Psoas muscle (tissue), 8 donors: ENCODE measurements around the gene RBFOX2. TPM values are rescaled to one million over a fixed set of nuclear protein-coding genes. Genes with fewer than 3 reads are reported as not detected.

Experiments
- ATAC-seq, 4 donors: fragments of 200-7000 bp; cut with Tn5 transposase; one replicate each; pipeline ENCODE4 v1.9.1; 2020; ENCODE audit warnings: moderate library complexity in 3 of 4, mild to moderate bottlenecking in 2 of 4
- DNase-seq, 2 donors: peaks; one replicate each; pipeline ENCODE4 v3.0.0-alpha.2; 2020
- H3K27ac ChIP-seq: fragments of 200-600 bp; one replicate; pipeline ENCODE4 v1.8.0; 2022
- H3K27me3 ChIP-seq, 3 donors: fragments of 200-600 bp in 1 of 3; one replicate each; pipeline versions ENCODE4 v1.6.1 to v1.8.0; 2013 to 2022; ENCODE audit warnings: low read length in 2 of 3, mild to moderate bottlenecking in 2 of 3, moderate library complexity in 1 of 3; ENCODE audit not compliant: insufficient read depth in 3 of 3
- H3K36me3 ChIP-seq, 2 donors: fragments of 200-600 bp in 1 of 2; one replicate each; pipeline versions ENCODE4 v1.6.1 to v1.8.0; 2013 to 2022; ENCODE audit warnings: low read depth in 1 of 2, mild to moderate bottlenecking in 1 of 2, moderate library complexity in 1 of 2; ENCODE audit not compliant: insufficient read depth in 1 of 2
- H3K4me1 ChIP-seq: fragments of 200-600 bp; one replicate; pipeline ENCODE4 v1.8.0; 2022
- H3K4me3 ChIP-seq: fragments of 200-600 bp; one replicate; pipeline ENCODE4 v1.8.0; 2022; ENCODE audit warnings: mild to moderate bottlenecking
- H3K9me3 ChIP-seq: fragments of 200-600 bp; one replicate; pipeline ENCODE4 v1.8.0; 2022
- WGBS, 3 donors: extraction: QIAGEN DNeasy Blood & Tissue Kit; methylation state at CpG; one replicate each; pipeline versions ENCODE4 v1.1.6 to v1.1.7; 2013; 5-methylcytosine and 5-hydroxymethylcytosine counted together
- intact Hi-C, 2 donors: fragments of 100-400 bp; cut with DNase I; formaldehyde crosslinking; loops; one replicate each; pipeline versions ENCODE4 v1.11.0 to v1.14.2; 2022
- polyA plus RNA-seq, 3 donors: library from polyadenylated mRNA; stranded (reverse); fragments of 200-250 nt; gene quantifications; one replicate each; pipeline ENCODE4 v1.2.3, GENCODE V29; 2013
- total RNA-seq, 4 donors: library from RNA; stranded (reverse); fragmentation: NEBNext Ultra II Directional in 2 of 4; extraction: Animal tissue kit (Norgen Biotek cat#: 25700) in 2 of 4; gene quantifications; one replicate each; pipeline versions ENCODE4 v1.2.1 to v1.2.4, GENCODE V29; 2021 to 2023
- TF ChIP-seq, protein P1 (sequence below): fragments of 200-600 bp; IDR thresholded peaks from one replicate; pipeline ENCODE4 v1.8.0; 2022; ENCODE audit warnings: antibody characterized with exemption
- donor health status: healthy with polysubstance abuse.
- donor health status: DM: no; HTN: no; CAD: no; lungs with moderate emphysema.
- donor health status: Bipolar disorder and iron deficiency.
- donor health status: healthy.
- donor health status: DM: yes; HTN: yes; CAD: no.
- donor health status: DM: no; HTN: no; CAD: no.
- donor health status: DM: no; HTN: no; CAD: no.
- donor health status: DM: yes; HTN: yes; CAD: no.

Gene RBFOX2
- total and polyA plus RNA-seq, 7 donors: 7.7 to 50.4 (median 28.4) TPM

DNA sequence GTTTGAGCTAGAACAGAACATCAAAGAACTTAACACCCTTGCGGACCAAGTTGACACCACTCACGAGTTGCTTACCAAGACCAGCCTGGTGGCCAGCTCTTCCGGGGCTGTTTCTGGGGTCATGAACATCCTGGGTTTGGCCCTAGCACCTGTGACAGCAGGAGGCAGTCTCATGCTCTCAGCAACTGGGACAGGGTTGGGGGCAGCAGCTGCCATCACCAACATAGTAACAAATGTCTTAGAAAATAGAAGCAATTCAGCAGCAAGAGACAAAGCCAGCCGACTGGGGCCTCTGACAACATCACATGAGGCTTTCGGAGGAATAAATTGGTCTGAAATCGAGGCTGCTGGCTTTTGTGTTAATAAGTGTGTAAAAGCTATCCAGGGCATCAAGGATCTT is 302.2 kb downstream of the RBFOX2 start:
- no peaks in the 10 kb centered on the region for H3K9me3 ChIP-seq
- no peak overlapping the region for H3K27ac ChIP-seq
- H3K36me3 ChIP-seq: no peaks in the 10 kb centered on the region
- WGBS, 3 donors: 48 to 73% (median 54%) methylated on average over 6 of the region's 6 CpGs
- ATAC-seq (no peak), DNase-seq (no peak)
- intact Hi-C loops: loop anchor here (5.0 kb wide), 2 partner anchors 39 to 99 kb away; no protein-coding TSS in a partner anchor
- H3K4me1 ChIP-seq: no peaks in the 10 kb centered on the region
- H3K27me3 ChIP-seq: no peaks in the 10 kb centered on the region
- TF ChIP-seq, protein P1, sequence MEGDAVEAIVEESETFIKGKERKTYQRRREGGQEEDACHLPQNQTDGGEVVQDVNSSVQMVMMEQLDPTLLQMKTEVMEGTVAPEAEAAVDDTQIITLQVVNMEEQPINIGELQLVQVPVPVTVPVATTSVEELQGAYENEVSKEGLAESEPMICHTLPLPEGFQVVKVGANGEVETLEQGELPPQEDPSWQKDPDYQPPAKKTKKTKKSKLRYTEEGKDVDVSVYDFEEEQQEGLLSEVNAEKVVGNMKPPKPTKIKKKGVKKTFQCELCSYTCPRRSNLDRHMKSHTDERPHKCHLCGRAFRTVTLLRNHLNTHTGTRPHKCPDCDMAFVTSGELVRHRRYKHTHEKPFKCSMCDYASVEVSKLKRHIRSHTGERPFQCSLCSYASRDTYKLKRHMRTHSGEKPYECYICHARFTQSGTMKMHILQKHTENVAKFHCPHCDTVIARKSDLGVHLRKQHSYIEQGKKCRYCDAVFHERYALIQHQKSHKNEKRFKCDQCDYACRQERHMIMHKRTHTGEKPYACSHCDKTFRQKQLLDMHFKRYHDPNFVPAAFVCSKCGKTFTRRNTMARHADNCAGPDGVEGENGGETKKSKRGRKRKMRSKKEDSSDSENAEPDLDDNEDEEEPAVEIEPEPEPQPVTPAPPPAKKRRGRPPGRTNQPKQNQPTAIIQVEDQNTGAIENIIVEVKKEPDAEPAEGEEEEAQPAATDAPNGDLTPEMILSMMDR: no peak
- H3K4me3 ChIP-seq: no peak overlapping the region

DNA sequence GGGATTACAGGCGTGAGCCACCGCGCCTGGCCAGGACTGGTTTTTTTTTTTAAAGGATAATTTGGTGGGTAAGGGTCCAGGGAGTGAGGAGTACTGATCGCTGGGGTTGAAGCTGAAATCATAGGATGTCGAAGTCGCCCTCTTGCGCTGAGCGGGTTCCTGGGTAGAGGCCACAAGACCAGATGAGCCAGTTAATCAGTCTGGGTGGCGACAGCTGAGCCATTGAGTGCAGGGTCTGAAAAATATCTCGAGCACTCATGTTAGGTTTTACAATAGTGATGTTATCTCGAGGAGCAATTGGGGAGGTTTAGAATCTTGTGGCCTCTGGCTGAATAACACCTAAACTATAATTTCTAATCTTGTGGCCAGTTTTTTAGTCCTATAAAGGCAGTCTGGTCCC is 303.1 kb downstream of the RBFOX2 start:
- DNase-seq (no peak), ATAC-seq (no peak)
- no peak overlapping the region for H3K4me3 ChIP-seq
- H3K27me3 ChIP-seq: no peaks in the 10 kb centered on the region
- H3K9me3 ChIP-seq: no peaks in the 10 kb centered on the region
- H3K36me3 ChIP-seq: no peaks in the 10 kb centered on the region
- TF ChIP-seq, protein P1: no peak
- intact Hi-C loops: loop anchor here (5.0 kb wide), 2 partner anchors 38 to 98 kb away; no protein-coding TSS in a partner anchor
- no peak overlapping the region for H3K27ac ChIP-seq
- no peaks in the 10 kb centered on the region for H3K4me1 ChIP-seq
- 81 to 84% (median 83%) methylated on average over 11 of the region's 11 CpGs for WGBS, 3 donors

DNA sequence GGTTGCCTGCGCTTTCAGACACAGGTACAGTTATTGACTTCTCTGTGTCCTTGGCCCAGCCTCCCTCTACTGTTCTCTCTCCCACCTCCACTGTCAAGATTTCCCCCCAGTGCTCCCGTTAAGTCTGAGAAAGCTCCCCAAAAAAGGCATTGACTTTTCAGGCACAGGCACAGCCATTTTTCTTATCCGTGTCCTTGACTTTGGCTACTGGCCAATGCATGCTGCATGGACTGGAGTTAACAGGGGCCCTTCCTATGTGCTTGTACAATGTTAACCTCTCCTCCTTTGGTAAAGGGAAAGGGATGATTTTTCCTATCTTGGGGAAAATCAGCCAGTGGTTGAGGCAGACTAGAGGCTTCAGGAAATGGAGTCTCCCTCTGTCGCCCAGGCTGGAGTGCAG is 306.7 kb downstream of the RBFOX2 start:
- TF ChIP-seq, protein P1: no peak
- Histone ChIP-seq H3K27ac (no peak overlapping the region), H3K4me1 (no peaks in the 10 kb centered on the region), H3K9me3 (no peaks in the 10 kb centered on the region), H3K36me3 (no peaks in the 10 kb centered on the region), H3K4me3 (no peak overlapping the region), H3K27me3 (no peaks in the 10 kb centered on the region)
- ATAC-seq (no peak), DNase-seq (no peak)
- WGBS, 3 donors: 67 to 74% (median 72%) methylated on average over 4 of the region's 4 CpGs
- intact Hi-C loops: no loop called here

DNA sequence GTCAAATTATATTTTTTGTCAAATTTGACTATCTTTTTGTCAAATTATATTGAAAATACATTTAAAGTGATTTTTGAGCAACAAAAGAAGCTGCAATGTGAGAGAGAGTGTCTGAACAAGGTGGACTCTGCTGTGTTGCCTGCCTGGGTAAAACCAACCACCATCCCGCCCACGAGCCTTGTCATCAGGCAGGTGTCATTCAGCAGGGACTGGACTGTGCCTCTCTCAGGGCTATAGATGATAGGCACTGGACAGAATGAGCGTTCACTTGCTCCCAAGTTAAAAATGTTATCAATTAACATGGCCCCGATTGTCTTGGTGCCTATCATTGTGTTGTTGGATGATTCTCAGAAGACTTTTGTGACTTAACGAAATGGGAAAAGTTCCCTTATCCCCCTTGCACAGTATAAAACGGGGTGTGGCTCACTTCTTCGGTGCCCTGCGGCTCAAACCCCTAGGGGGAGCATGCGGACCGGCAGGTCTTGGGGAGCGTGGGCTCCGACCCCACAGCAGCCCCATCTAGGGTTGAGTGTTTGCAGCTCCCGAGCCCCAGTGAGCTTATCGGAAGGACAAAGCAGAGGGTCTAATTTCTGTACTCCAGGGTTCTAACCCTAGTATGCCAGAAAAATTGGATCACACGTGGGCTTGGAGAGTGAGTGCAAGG is 309.3 kb downstream of the RBFOX2 start:
- Histone ChIP-seq H3K27me3 (no peaks in the 10 kb centered on the region), H3K4me3 (no peak overlapping the region), H3K36me3 (no peaks in the 10 kb centered on the region), H3K9me3 (no peaks in the 10 kb centered on the region), H3K27ac (no peak overlapping the region), H3K4me1 (no peaks in the 10 kb centered on the region)
- TF ChIP-seq, protein P1: no peak
- WGBS, 3 donors: 83 to 87% (median 84%) methylated on average over 15 of the region's 15 CpGs
- intact Hi-C loops: no loop called here
- DNase-seq (no peak), ATAC-seq (no peak)

DNA sequence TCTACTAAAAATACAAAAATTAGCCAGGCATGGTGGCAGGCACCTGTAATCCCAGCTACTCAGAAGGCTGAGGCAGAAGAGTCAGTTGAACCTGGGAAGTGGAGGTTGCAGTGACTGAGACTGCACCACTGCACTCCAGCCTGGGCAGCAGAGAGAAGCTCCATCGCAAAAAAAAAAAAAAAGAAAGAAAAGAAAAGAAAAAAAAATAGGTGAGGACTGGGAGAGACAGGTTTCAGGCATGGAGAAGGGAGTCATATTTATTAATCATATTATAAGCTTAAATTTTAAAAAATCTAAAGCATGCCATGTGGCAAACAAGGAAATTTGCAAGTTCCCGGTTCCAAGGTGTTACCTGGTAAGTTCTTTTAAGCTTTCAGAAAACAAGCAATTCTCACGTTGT is 311.1 kb downstream of the RBFOX2 start, which contains the start of gene APOL5:
TSS of gene APOL5 (plus strand) at position 301 of the 400 bp plus-strand sequence. CDS start at position 301, 0 bp downstream.
- H3K4me3 ChIP-seq: no peak within 1 kb of the TSS
- H3K9me3 ChIP-seq: no peaks in the 10 kb centered on the region
- no peaks in the 10 kb centered on the region for H3K36me3 ChIP-seq
- no peaks in the 10 kb centered on the region for H3K4me1 ChIP-seq
- no peak within 1 kb of the TSS for H3K27ac ChIP-seq
- no peaks in the 10 kb centered on the region for H3K27me3 ChIP-seq
- ATAC-seq (no peak), DNase-seq (no peak)
- WGBS, 3 donors: 78 to 82% (median 80%) methylated on average over 3 of the region's 3 CpGs
- TF ChIP-seq, protein P1: no peak
- intact Hi-C loops: no loop called here
